Smooth muscle cell of the brain vasculature (primary cell): Measurements from ENCODE around the gene LRGUK.
"Not testable (repeated sequence)": the region's sequence is repeated elsewhere in the genome, so short reads cannot be mapped to it uniquely, and the experiment has no call there.

ENCODE experiments used
- DNase-seq: peaks from one replicate; pipeline ENCODE4 v3.0.0-alpha.2; 2012; ENCODE audit warnings: low read depth, low spot score

The LRGUK gene

GRCh38 chr7:134245253-134245652, 118.1 kb downstream of the LRGUK start:
- DNase-seq: no peak

GRCh38 chr7:134246347-134246746, 119.2 kb downstream of the LRGUK start:
- no peak for DNase-seq

- no peak for DNase-seq
These were observed 119.6 kb downstream of the LRGUK start for GRCh38 chr7:134246761-134247160.

GRCh38 chr7:134248196-134248595, 121.1 kb downstream of the LRGUK start:
- no peak for DNase-seq

GRCh38 chr7:134254311-134254710, 127.2 kb downstream of the LRGUK start:
- no peak for DNase-seq

- DNase-seq: no peak
These were observed 128.7 kb downstream of the LRGUK start for GRCh38 chr7:134255814-134256213.

- DNase-seq: no peak
These were observed 135.2 kb downstream of the LRGUK start for GRCh38 chr7:134262322-134262721.

- no peak for DNase-seq
These were observed 149.8 kb downstream of the LRGUK start for GRCh38 chr7:134276951-134277350.

- no peak for DNase-seq
These were observed 151.5 kb downstream of the LRGUK start for GRCh38 chr7:134278502-134279153.

- no peak for DNase-seq
These were observed 152.2 kb downstream of the LRGUK start for GRCh38 chr7:134279336-134279735.

- DNase-seq: no peak
These were observed 152.8 kb downstream of the LRGUK start for GRCh38 chr7:134279898-134280297.

- DNase-seq: no peak
These were observed 153.4 kb downstream of the LRGUK start for GRCh38 chr7:134280508-134280907.

- no peak for DNase-seq
These were observed 156.9 kb downstream of the LRGUK start for GRCh38 chr7:134284011-134284410.

GRCh38 chr7:134284952-134285351, 157.8 kb downstream of the LRGUK start:
- no peak for DNase-seq

GRCh38 chr7:134287916-134288659, 160.9 kb downstream of the LRGUK start:
- DNase-seq: no peak

- no peak for DNase-seq
These were observed 162.3 kb downstream of the LRGUK start for GRCh38 chr7:134289423-134289822.

- no peak for DNase-seq
These were observed 162.7 kb downstream of the LRGUK start for GRCh38 chr7:134289841-134290240.

- DNase-seq: no peak
These were observed 163.1 kb downstream of the LRGUK start for GRCh38 chr7:134290286-134290685.

GRCh38 chr7:134293002-134293740, 166.0 kb downstream of the LRGUK start:
- no peak for DNase-seq

GRCh38 chr7:134295982-134296381, 168.8 kb downstream of the LRGUK start:
- not testable (repeated sequence) for DNase-seq

GRCh38 chr7:134297489-134297888, 170.3 kb downstream of the LRGUK start:
- DNase-seq: no peak

GRCh38 chr7:134298902-134299683, 172.0 kb downstream of the LRGUK start:
- peak; percentile 20 for DNase-seq
